ENCODE results near the gene CDK5R2.

CDK5R2 gene

GRCh38 chr2:218958276-218958675, 1.2 kb upstream of the CDK5R2 start:
- Histone ChIP-seq H3K4ac (ENCODE audit: low read depth in 1 of 2, low read length in 2 of 2) (no peak overlapping the region), H3K27me3 (ENCODE audit: control insufficient read depth in 1 of 2, insufficient read depth in 1 of 2, low read length in 2 of 2) (peaks cover 93 to 94% of the 10 kb centered on the region in 2 experiments), H3K27ac (ENCODE audit: low read length, poor library complexity, severe bottlenecking) (no peak overlapping the region), H3K14ac (ENCODE audit: low read length in 2 of 2) (no peak overlapping the region), H3K4me3 (ENCODE audit: insufficient read depth in 1 of 2, low read depth in 1 of 2, low read length in 2 of 2) (no peak overlapping the region), H3K4me2 (ENCODE audit: low read length, poor library complexity, severe bottlenecking) (no peak overlapping the region), H3K4me1 (ENCODE audit: control insufficient read depth, insufficient read depth, low read depth, low read length) (peaks cover 13% of the 10 kb centered on the region), H2BK5ac (ENCODE audit: low read depth, low read length, poor library complexity, severe bottlenecking) (no peak overlapping the region), H3K23ac (ENCODE audit: low read length in 2 of 2) (no peak overlapping the region), H3K9me3 (ENCODE audit: control insufficient read depth, low read length) (peaks cover 2% of the 10 kb centered on the region), H4K8ac (ENCODE audit: low read length) (no peak overlapping the region), H3K18ac (ENCODE audit: low read depth in 1 of 2, low read length in 2 of 2) (no peak overlapping the region), H3K36me3 (ENCODE audit: control insufficient read depth in 1 of 2, insufficient read depth in 2 of 2, low read depth in 1 of 2, low read length in 2 of 2) (no peaks in the 10 kb centered on the region), H2AFZ (ENCODE audit: low read depth, low read length) (no peak overlapping the region), H2AK5ac (ENCODE audit: low read length, severe bottlenecking) (no peak overlapping the region), H3K9ac (ENCODE audit: low read length) (no peak overlapping the region), H3K79me1 (replicated peaks; ENCODE audit: low read length, poor library complexity, severe bottlenecking) (no peaks in the 10 kb centered on the region), H2BK12ac (ENCODE audit: low read length in 2 of 2) (no peak overlapping the region), H4K91ac (ENCODE audit: low read length) (no peak overlapping the region), H2BK120ac (ENCODE audit: low read depth, low read length) (no peak overlapping the region), H2BK15ac (ENCODE audit: low read depth, poor library complexity, severe bottlenecking) (no peak overlapping the region)
- no peak for DNase-seq
- 85% methylated on average over 1 of the region's 1 CpG for WGBS

DNA sequence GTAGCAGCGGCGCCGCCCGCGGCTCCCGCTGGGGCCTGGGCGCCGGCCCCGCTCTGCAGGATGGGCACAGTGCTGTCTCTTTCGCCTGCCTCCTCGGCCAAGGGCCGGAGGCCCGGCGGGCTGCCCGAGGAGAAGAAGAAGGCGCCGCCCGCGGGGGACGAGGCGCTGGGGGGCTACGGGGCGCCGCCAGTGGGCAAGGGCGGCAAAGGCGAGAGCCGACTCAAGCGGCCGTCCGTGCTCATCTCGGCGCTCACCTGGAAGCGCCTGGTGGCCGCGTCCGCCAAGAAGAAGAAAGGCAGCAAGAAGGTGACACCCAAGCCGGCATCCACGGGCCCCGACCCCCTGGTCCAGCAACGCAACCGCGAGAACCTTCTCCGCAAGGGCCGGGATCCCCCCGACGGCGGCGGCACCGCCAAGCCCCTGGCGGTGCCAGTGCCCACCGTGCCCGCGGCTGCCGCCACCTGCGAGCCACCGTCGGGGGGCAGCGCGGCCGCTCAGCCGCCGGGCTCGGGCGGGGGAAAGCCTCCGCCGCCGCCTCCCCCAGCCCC, 369 bp downstream of the CDK5R2 start:
- DNase-seq: no peak
- H3K4me2 ChIP-seq (ENCODE audit: low read length, poor library complexity, severe bottlenecking): peak overlapping the region; percentile 70
- H3K9ac ChIP-seq (ENCODE audit: low read length): no peak overlapping the region
- peak overlapping the region in 1 of 2 experiments; percentile 42 for H3K23ac ChIP-seq (ENCODE audit: low read length in 2 of 2)
- no peak overlapping the region for H4K91ac ChIP-seq (ENCODE audit: low read length)
- H2AFZ ChIP-seq (ENCODE audit: low read depth, low read length): no peak overlapping the region
- peaks cover 2% of the 10 kb centered on the region for H3K9me3 ChIP-seq (ENCODE audit: control insufficient read depth, low read length)
- H3K4me3 ChIP-seq (ENCODE audit: insufficient read depth in 1 of 2, low read depth in 1 of 2, low read length in 2 of 2): peak overlapping the region; percentile 23 to 58
- H2AK5ac ChIP-seq (ENCODE audit: low read length, severe bottlenecking): no peak overlapping the region
- H3K4me1 ChIP-seq (ENCODE audit: control insufficient read depth, insufficient read depth, low read depth, low read length): peaks cover 13% of the 10 kb centered on the region
- no peak overlapping the region for H2BK120ac ChIP-seq (ENCODE audit: low read depth, low read length)
- no peak overlapping the region for H2BK15ac ChIP-seq (ENCODE audit: low read depth, poor library complexity, severe bottlenecking)
- no peak overlapping the region for H2BK12ac ChIP-seq (ENCODE audit: low read length in 2 of 2)
- no peak overlapping the region for H3K18ac ChIP-seq (ENCODE audit: low read depth in 1 of 2, low read length in 2 of 2)
- WGBS: 4% methylated on average over 48 of the region's 67 CpGs
- H4K8ac ChIP-seq (ENCODE audit: low read length): no peak overlapping the region
- H3K27me3 ChIP-seq (ENCODE audit: control insufficient read depth in 1 of 2, insufficient read depth in 1 of 2, low read length in 2 of 2): peaks cover 91 to 94% of the 10 kb centered on the region in 2 experiments
- no peak overlapping the region for H3K14ac ChIP-seq (ENCODE audit: low read length in 2 of 2)
- no peak overlapping the region for H2BK5ac ChIP-seq (ENCODE audit: low read depth, low read length, poor library complexity, severe bottlenecking)
- H3K79me1 ChIP-seq (replicated peaks; ENCODE audit: low read length, poor library complexity, severe bottlenecking): no peaks in the 10 kb centered on the region
- no peaks in the 10 kb centered on the region for H3K36me3 ChIP-seq (ENCODE audit: control insufficient read depth in 1 of 2, insufficient read depth in 2 of 2, low read depth in 1 of 2, low read length in 2 of 2)
- H3K4ac ChIP-seq (ENCODE audit: low read depth in 1 of 2, low read length in 2 of 2): no peak overlapping the region
- H3K27ac ChIP-seq (ENCODE audit: low read length, poor library complexity, severe bottlenecking): no peak overlapping the region

- Histone ChIP-seq H3K4me3 (ENCODE audit: insufficient read depth in 1 of 2, low read depth in 1 of 2, low read length in 2 of 2) (peak overlapping the region in 1 of 2 experiments; percentile 23), H2BK120ac (ENCODE audit: low read depth, low read length) (no peak overlapping the region), H3K4ac (ENCODE audit: low read depth in 1 of 2, low read length in 2 of 2) (no peak overlapping the region), H2BK5ac (ENCODE audit: low read depth, low read length, poor library complexity, severe bottlenecking) (no peak overlapping the region), H2AFZ (ENCODE audit: low read depth, low read length) (no peak overlapping the region), H3K18ac (ENCODE audit: low read depth in 1 of 2, low read length in 2 of 2) (no peak overlapping the region), H3K9me3 (ENCODE audit: control insufficient read depth, low read length) (peaks cover 2% of the 10 kb centered on the region), H3K9ac (ENCODE audit: low read length) (no peak overlapping the region), H3K4me2 (ENCODE audit: low read length, poor library complexity, severe bottlenecking) (no peak overlapping the region), H3K36me3 (ENCODE audit: control insufficient read depth in 1 of 2, insufficient read depth in 2 of 2, low read depth in 1 of 2, low read length in 2 of 2) (no peaks in the 10 kb centered on the region), H3K4me1 (ENCODE audit: control insufficient read depth, insufficient read depth, low read depth, low read length) (peaks cover 13% of the 10 kb centered on the region), H4K8ac (ENCODE audit: low read length) (no peak overlapping the region), H4K91ac (ENCODE audit: low read length) (no peak overlapping the region), H3K14ac (ENCODE audit: low read length in 2 of 2) (no peak overlapping the region), H3K27me3 (ENCODE audit: control insufficient read depth in 1 of 2, insufficient read depth in 1 of 2, low read length in 2 of 2) (peaks cover 84 to 87% of the 10 kb centered on the region in 2 experiments), H3K79me1 (replicated peaks; ENCODE audit: low read length, poor library complexity, severe bottlenecking) (no peaks in the 10 kb centered on the region), H3K23ac (ENCODE audit: low read length in 2 of 2) (peak overlapping the region in 1 of 2 experiments; percentile 86), H2BK15ac (ENCODE audit: low read depth, poor library complexity, severe bottlenecking) (no peak overlapping the region), H3K27ac (ENCODE audit: low read length, poor library complexity, severe bottlenecking) (no peak overlapping the region), H2AK5ac (ENCODE audit: low read length, severe bottlenecking) (no peak overlapping the region), H2BK12ac (ENCODE audit: low read length in 2 of 2) (no peak overlapping the region)
- no peak for DNase-seq
- WGBS: 14% methylated on average over 84 of the region's 87 CpGs
These were observed 1.1 kb downstream of the CDK5R2 start for GRCh38 chr2:218960309-218961165.

- Histone ChIP-seq H2BK120ac (ENCODE audit: low read depth, low read length) (no peak overlapping the region), H2BK15ac (ENCODE audit: low read depth, poor library complexity, severe bottlenecking) (no peak overlapping the region)
These were observed 1.8 kb downstream of the CDK5R2 start for GRCh38 chr2:218961229-218961628.

More at GRCh38 chr2:218961229-218961628, 1.8 kb downstream of the CDK5R2 start:
- no peak overlapping the region for H2BK5ac ChIP-seq (ENCODE audit: low read depth, low read length, poor library complexity, severe bottlenecking)
- no peak overlapping the region for H3K4ac ChIP-seq (ENCODE audit: low read depth in 1 of 2, low read length in 2 of 2)
- 14% methylated on average over 3 of the region's 4 CpGs for WGBS
- no peak overlapping the region for H2AFZ ChIP-seq (ENCODE audit: low read depth, low read length)
- no peak overlapping the region for H4K91ac ChIP-seq (ENCODE audit: low read length)
- no peak overlapping the region for H2BK12ac ChIP-seq (ENCODE audit: low read length in 2 of 2)
- no peak overlapping the region for H3K4me2 ChIP-seq (ENCODE audit: low read length, poor library complexity, severe bottlenecking)
- H3K36me3 ChIP-seq (ENCODE audit: control insufficient read depth in 1 of 2, insufficient read depth in 2 of 2, low read depth in 1 of 2, low read length in 2 of 2): no peaks in the 10 kb centered on the region
- H3K23ac ChIP-seq (ENCODE audit: low read length in 2 of 2): no peak overlapping the region
- H2AK5ac ChIP-seq (ENCODE audit: low read length, severe bottlenecking): no peak overlapping the region
- H3K14ac ChIP-seq (ENCODE audit: low read length in 2 of 2): no peak overlapping the region
- no peak for DNase-seq
- no peak overlapping the region for H3K9ac ChIP-seq (ENCODE audit: low read length)
- peaks cover 78 to 81% of the 10 kb centered on the region in 2 experiments for H3K27me3 ChIP-seq (ENCODE audit: control insufficient read depth in 1 of 2, insufficient read depth in 1 of 2, low read length in 2 of 2)
- H3K27ac ChIP-seq (ENCODE audit: low read length, poor library complexity, severe bottlenecking): no peak overlapping the region
- H3K4me3 ChIP-seq (ENCODE audit: insufficient read depth in 1 of 2, low read depth in 1 of 2, low read length in 2 of 2): no peak overlapping the region
- peaks cover 2% of the 10 kb centered on the region for H3K9me3 ChIP-seq (ENCODE audit: control insufficient read depth, low read length)
- no peak overlapping the region for H4K8ac ChIP-seq (ENCODE audit: low read length)
- H3K4me1 ChIP-seq (ENCODE audit: control insufficient read depth, insufficient read depth, low read depth, low read length): peaks cover 13% of the 10 kb centered on the region
- no peak overlapping the region for H3K18ac ChIP-seq (ENCODE audit: low read depth in 1 of 2, low read length in 2 of 2)
- H3K79me1 ChIP-seq (replicated peaks; ENCODE audit: low read length, poor library complexity, severe bottlenecking): no peaks in the 10 kb centered on the region

All from mesenchymal stem cell (in vitro differentiated cells and primary cell).